ENCODE results near the gene NSRP1. TPM values are rescaled to one million over a fixed set of nuclear protein-coding genes. Genes with fewer than 3 reads are reported as not detected.

The NSRP1 gene
- total RNA-seq, 1 experiment from 2014 or later = 28.0 TPM

- Histone ChIP-seq H3K4me3 (ENCODE audit: low read depth, low read length) (no peak overlapping the region), H3K4me1 (peaks cover 69% of the 10 kb centered on the region), H3K9me3 (no peaks in the 10 kb centered on the region), H3K27me3 (replicated peaks; ENCODE audit: control insufficient read depth, insufficient read depth, low read length) (no peaks in the 10 kb centered on the region), H3K36me3 (ENCODE audit: control insufficient read depth, insufficient read depth, low read length) (no peaks in the 10 kb centered on the region)
- Mint-ChIP-seq H3K4me1 (ENCODE audit: low read depth, unreplicated experiment) (peaks cover 70% of the 10 kb centered on the region), H3K4me3 (ENCODE audit: unreplicated experiment) (peak overlapping the region; percentile 61), H3K27me3 (ENCODE audit: insufficient read depth, unreplicated experiment) (no peaks in the 10 kb centered on the region), H3K36me3 (ENCODE audit: insufficient read depth, unreplicated experiment) (peaks cover 16% of the 10 kb centered on the region), H3K27ac (ENCODE audit: unreplicated experiment) (peak overlapping the region; percentile 93), H3K9me3 (ENCODE audit: unreplicated experiment) (no peaks in the 10 kb centered on the region)
- CTCF ChIA-PET = interaction anchor here (1.2 to 3.2 kb wide), 3 partner anchors 10 to 110 kb away, joined by 3 to 16 read pairs (median 4); partner anchors contain the start of gene SLC6A4
- no peak for TF ChIP-seq CTCF (IDR thresholded peaks at IDR 0.05; ENCODE audit: insufficient read depth in 1 of 2, low read depth in 1 of 2, low read length in 1 of 2, severe bottlenecking in 1 of 2, unreplicated experiment in 1 of 2)
- BruUV-seq (replicated peaks) = no TSS peak
- DNase-seq = peak; percentile 87 to 93
- POLR2A ChIA-PET = interaction anchor here (0.6 to 1.9 kb wide), 2 partner anchors 9 to 16 kb away, joined by 3 to 6 read pairs; partner anchors contain the start of gene SLC6A4
- intact Hi-C loops (cut with micrococcal nuclease; ENCODE audit: unreplicated experiment) = loop anchor here (1.0 kb wide), 2 partner anchors 9 to 37 kb away; partner anchors contain the start of gene SLC6A4
Observed at GRCh38 chr17:30225919-30226553, 109.4 kb downstream of the NSRP1 start.

- ChIA-PET POLR2A (interaction anchor here (0.5 to 1.9 kb wide), 2 partner anchors 9 to 856 kb away, joined by 5 to 6 read pairs; partner anchors contain the start of gene SLC6A4), CTCF (interaction anchor here (3.2 kb wide), 1 partner anchor 9 kb away, joined by 16 read pairs; the partner anchor contains the start of gene SLC6A4)
- no peak for TF ChIP-seq CTCF (IDR thresholded peaks at IDR 0.05; ENCODE audit: insufficient read depth in 1 of 2, low read depth in 1 of 2, low read length in 1 of 2, severe bottlenecking in 1 of 2, unreplicated experiment in 1 of 2)
- intact Hi-C loops (cut with micrococcal nuclease; ENCODE audit: unreplicated experiment) = loop anchor here (1.0 kb wide), 2 partner anchors 8 to 36 kb away; partner anchors contain the start of gene SLC6A4
- Histone ChIP-seq H3K9me3 (no peaks in the 10 kb centered on the region), H3K27me3 (replicated peaks; ENCODE audit: control insufficient read depth, insufficient read depth, low read length) (no peaks in the 10 kb centered on the region), H3K36me3 (ENCODE audit: control insufficient read depth, insufficient read depth, low read length) (no peaks in the 10 kb centered on the region), H3K4me1 (peaks cover 66% of the 10 kb centered on the region), H3K4me3 (ENCODE audit: low read depth, low read length) (no peak overlapping the region)
- Mint-ChIP-seq H3K4me3 (ENCODE audit: unreplicated experiment) (no peak overlapping the region), H3K27me3 (ENCODE audit: insufficient read depth, unreplicated experiment) (no peaks in the 10 kb centered on the region), H3K27ac (ENCODE audit: unreplicated experiment) (peak overlapping the region; percentile 93), H3K4me1 (ENCODE audit: low read depth, unreplicated experiment) (peaks cover 68% of the 10 kb centered on the region), H3K9me3 (ENCODE audit: unreplicated experiment) (no peaks in the 10 kb centered on the region), H3K36me3 (ENCODE audit: insufficient read depth, unreplicated experiment) (peaks cover 16% of the 10 kb centered on the region)
- BruUV-seq (replicated peaks) = no TSS peak
- no peak for DNase-seq
Observed at GRCh38 chr17:30226878-30227277, 110.3 kb downstream of the NSRP1 start.

- ChIA-PET CTCF (interaction anchor here (0.6 kb wide), 1 partner anchor 536 kb away, joined by 3 read pairs; no protein-coding TSS in a partner anchor), POLR2A (no interaction called here)
- TF ChIP-seq CTCF (IDR thresholded peaks at IDR 0.05; ENCODE audit: insufficient read depth in 1 of 2, low read depth in 1 of 2, low read length in 1 of 2, severe bottlenecking in 1 of 2, unreplicated experiment in 1 of 2) = no peak
- intact Hi-C loops (cut with micrococcal nuclease; ENCODE audit: unreplicated experiment) = no loop called here
- H3K27me3 ChIP-seq (replicated peaks; ENCODE audit: control insufficient read depth, insufficient read depth, low read length) = no peaks in the 10 kb centered on the region
- no peaks in the 10 kb centered on the region for H3K27me3 Mint-ChIP-seq (ENCODE audit: insufficient read depth, unreplicated experiment)
- no peaks in the 10 kb centered on the region for H3K9me3 ChIP-seq
- H3K9me3 Mint-ChIP-seq (ENCODE audit: unreplicated experiment) = no peaks in the 10 kb centered on the region
- no peak overlapping the region for H3K4me3 ChIP-seq (ENCODE audit: low read depth, low read length)
- peak overlapping the region; percentile 93 for H3K27ac Mint-ChIP-seq (ENCODE audit: unreplicated experiment)
- H3K4me1 Mint-ChIP-seq (ENCODE audit: low read depth, unreplicated experiment) = peaks cover 68% of the 10 kb centered on the region
- DNase-seq = no peak
- peaks cover 61% of the 10 kb centered on the region for H3K4me1 ChIP-seq
- H3K4me3 Mint-ChIP-seq (ENCODE audit: unreplicated experiment) = no peak overlapping the region
- BruUV-seq (replicated peaks) = no TSS peak
- H3K36me3 ChIP-seq (ENCODE audit: control insufficient read depth, insufficient read depth, low read length) = no peaks in the 10 kb centered on the region
- H3K36me3 Mint-ChIP-seq (ENCODE audit: insufficient read depth, unreplicated experiment) = peaks cover 16% of the 10 kb centered on the region
Observed at GRCh38 chr17:30228011-30228410, 111.4 kb downstream of the NSRP1 start.
